Right cardiac atrium (tissue), 5 donors: ENCODE measurements around the gene ZNF438. TPM values are rescaled to one million over a fixed set of nuclear protein-coding genes. Genes with fewer than 3 reads are reported as not detected.

ENCODE experiments used
- ATAC-seq, 2 donors: fragments of 200-7000 bp; cut with Tn5 transposase; one replicate each; pipeline versions ENCODE4 v1.8.0 to v1.9.1; 2020; ENCODE audit warnings: moderate library complexity in 2 of 2, mild to moderate bottlenecking in 1 of 2
- DNase-seq, 3 donors: peaks; one replicate each; pipeline ENCODE4 v3.0.0-alpha.2; 2020
- H3K27ac ChIP-seq: one replicate; pipeline ENCODE4 v1.5.1; 2013; ENCODE audit warnings: mild to moderate bottlenecking, low read length, control low read depth, moderate library complexity
- H3K27me3 ChIP-seq: one replicate; pipeline ENCODE4 v1.6.1; 2013; ENCODE audit not compliant: control insufficient read depth, insufficient read depth
- H3K4me1 ChIP-seq: one replicate; pipeline ENCODE4 v1.6.1; 2013; ENCODE audit warnings: low read length; ENCODE audit not compliant: control insufficient read depth, insufficient read depth
- H3K4me3 ChIP-seq: one replicate; pipeline ENCODE4 v1.5.1; 2013; ENCODE audit warnings: low read length, control low read depth
- H3K9me3 ChIP-seq: one replicate; pipeline ENCODE4 v1.6.1; 2013; ENCODE audit warnings: low read length; ENCODE audit not compliant: control insufficient read depth
- WGBS: extraction: QIAGEN DNeasy Blood & Tissue Kit; methylation state at CpG from one replicate; pipeline ENCODE4 v1.1.7; 2013; 5-methylcytosine and 5-hydroxymethylcytosine counted together
- intact Hi-C, 4 donors: fragments of 100-400 bp; cut with DNase I; formaldehyde crosslinking; loops; one replicate each; pipeline versions ENCODE4 v1.11.0 to v1.14.0; 2022 to 2023
- polyA plus RNA-seq: library from polyadenylated mRNA; stranded (reverse); fragments of 200-250 nt; gene quantifications from one replicate; pipeline ENCODE4 v1.2.3, GENCODE V29; 2013
- total RNA-seq, 4 donors: library from RNA; stranded (reverse); fragmentation: NEBNext Ultra II Directional; extraction: Animal tissue kit (Norgen Biotek cat#: 25700); gene quantifications; one replicate each; pipeline ENCODE4 v1.2.1, GENCODE V29; 2021
- donor health status: healthy with polysubstance abuse.
- donor health status: DM: no; HTN: yes; CAD: no.
- donor health status: DM: no; HTN: no; CAD: no.
- donor health status: DM: no; HTN: yes; CAD: no; lungs with severe emphysema.
- donor health status: DM: yes; HTN: yes; CAD: no.

The ZNF438 gene
- total and polyA plus RNA-seq, 5 donors = 14.9 to 17.1 (median 15.6) TPM

- H3K4me1 ChIP-seq = peaks cover 7% of the 10 kb centered on the region
These were observed 17.3 kb downstream of the ZNF438 start for GRCh38 chr10:31014161-31014875.

GRCh38 chr10:31013331-31013730 is 18.3 kb downstream of the ZNF438 start:
- Histone ChIP-seq H3K27ac (no peak overlapping the region), H3K9me3 (no peaks in the 10 kb centered on the region), H3K4me3 (no peak overlapping the region), H3K27me3 (no peaks in the 10 kb centered on the region), H3K4me1 (peaks cover 4% of the 10 kb centered on the region)
- 72% methylated on average over 3 of the region's 3 CpGs for WGBS
- ATAC-seq = peak in 1 of 2 donors; percentile 5
- no peak for DNase-seq
- intact Hi-C loops = loop anchor here in 2 of 4 donors (10.0 kb wide), 1 partner anchor 49 kb away; no protein-coding TSS in a partner anchor

More at GRCh38 chr10:31014161-31014875, 17.3 kb downstream of the ZNF438 start:
- no peak overlapping the region for H3K27ac ChIP-seq
- no peak overlapping the region for H3K4me3 ChIP-seq
- intact Hi-C loops = loop anchor here in 2 of 4 donors (10.0 kb wide), 1 partner anchor 50 kb away; no protein-coding TSS in a partner anchor
- ATAC-seq = no peak
- 96% methylated on average over 7 of the region's 7 CpGs for WGBS
- no peak for DNase-seq
- no peaks in the 10 kb centered on the region for H3K9me3 ChIP-seq
- H3K27me3 ChIP-seq = no peaks in the 10 kb centered on the region

- Histone ChIP-seq H3K4me1 (peaks cover 4% of the 10 kb centered on the region), H3K4me3 (no peak overlapping the region), H3K27ac (peak overlapping the region; percentile 50), H3K9me3 (no peaks in the 10 kb centered on the region), H3K27me3 (no peaks in the 10 kb centered on the region)
- intact Hi-C loops = loop anchor here in 2 of 4 donors (10.0 kb wide), 1 partner anchor 47 kb away; no protein-coding TSS in a partner anchor
- ATAC-seq (peak in 1 of 2 donors; percentile 6), DNase-seq (no peak)
- WGBS = 64% methylated on average over 3 of the region's 3 CpGs
These were observed 20.0 kb downstream of the ZNF438 start for GRCh38 chr10:31011665-31012022.

GRCh38 chr10:31011017-31011664 is 20.5 kb downstream of the ZNF438 start:
- DNase-seq (peak in 2 of 3 donors; percentile 25 to 41), ATAC-seq (peak; percentile 76 to 93)
- Histone ChIP-seq H3K4me1 (peaks cover 4% of the 10 kb centered on the region), H3K9me3 (no peaks in the 10 kb centered on the region), H3K27ac (peak overlapping the region; percentile 30), H3K4me3 (no peak overlapping the region), H3K27me3 (no peaks in the 10 kb centered on the region)
- 48% methylated on average over 8 of the region's 8 CpGs for WGBS
- intact Hi-C loops = loop anchor here in 2 of 4 donors (10.0 kb wide), 1 partner anchor 46 kb away; no protein-coding TSS in a partner anchor

GRCh38 chr10:31010062-31010461 is 21.6 kb downstream of the ZNF438 start:
- no peak for ATAC-seq
- 98% methylated on average over 2 of the region's 2 CpGs for WGBS
- Histone ChIP-seq H3K27me3 (no peaks in the 10 kb centered on the region), H3K9me3 (no peaks in the 10 kb centered on the region), H3K4me1 (peaks cover 4% of the 10 kb centered on the region), H3K27ac (no peak overlapping the region), H3K4me3 (no peak overlapping the region)
- intact Hi-C loops = loop anchor here in 2 of 4 donors (10.0 kb wide), 1 partner anchor 45 kb away; no protein-coding TSS in a partner anchor
- DNase-seq = no peak

GRCh38 chr10:31005895-31006294 is 25.8 kb downstream of the ZNF438 start:
- intact Hi-C loops = no loop called here
- Histone ChIP-seq H3K4me3 (no peak overlapping the region), H3K9me3 (no peaks in the 10 kb centered on the region), H3K27me3 (no peaks in the 10 kb centered on the region), H3K27ac (no peak overlapping the region), H3K4me1 (peaks cover under 1% of the 10 kb centered on the region)
- 96% methylated on average over 1 of the region's 1 CpG for WGBS
- ATAC-seq (no peak), DNase-seq (no peak)

GRCh38 chr10:31004611-31005193 is 27.0 kb downstream of the ZNF438 start:
- DNase-seq = no peak
- peak; percentile 60 to 90 for ATAC-seq
- WGBS = 47% methylated on average over 3 of the region's 3 CpGs
- intact Hi-C loops = no loop called here
- Histone ChIP-seq H3K4me3 (no peak overlapping the region), H3K4me1 (no peaks in the 10 kb centered on the region), H3K9me3 (no peaks in the 10 kb centered on the region), H3K27me3 (no peaks in the 10 kb centered on the region), H3K27ac (no peak overlapping the region)

GRCh38 chr10:31001740-31002139 is 29.9 kb downstream of the ZNF438 start:
- Histone ChIP-seq H3K9me3 (no peaks in the 10 kb centered on the region), H3K27ac (no peak overlapping the region), H3K4me1 (peaks cover 3% of the 10 kb centered on the region), H3K4me3 (no peak overlapping the region), H3K27me3 (no peaks in the 10 kb centered on the region)
- DNase-seq (no peak), ATAC-seq (no peak)
- WGBS = 95% methylated on average over 2 of the region's 2 CpGs
- intact Hi-C loops = no loop called here

GRCh38 chr10:31000867-31001266 is 30.8 kb downstream of the ZNF438 start:
- ATAC-seq = no peak
- Histone ChIP-seq H3K4me1 (peaks cover 3% of the 10 kb centered on the region), H3K27ac (no peak overlapping the region), H3K9me3 (no peaks in the 10 kb centered on the region), H3K4me3 (no peak overlapping the region), H3K27me3 (no peaks in the 10 kb centered on the region)
- no peak for DNase-seq
- intact Hi-C loops = no loop called here
- WGBS = 81% methylated on average over 2 of the region's 2 CpGs

- Histone ChIP-seq H3K4me3 (no peak overlapping the region), H3K27ac (no peak overlapping the region), H3K27me3 (no peaks in the 10 kb centered on the region), H3K4me1 (peaks cover 3% of the 10 kb centered on the region), H3K9me3 (no peaks in the 10 kb centered on the region)
- no peak for DNase-seq
- no peak for ATAC-seq
- WGBS = 66% methylated on average over 3 of the region's 3 CpGs
- intact Hi-C loops = no loop called here
These were observed 31.4 kb downstream of the ZNF438 start for GRCh38 chr10:31000071-31000782.
